GM23338 (cell line): ENCODE data around the gene ITPR2. TPM values are rescaled to one million over a fixed set of nuclear protein-coding genes. Genes with fewer than 3 reads are reported as not detected.

Experiments used
- ATAC-seq: fragments of 200-7000 bp; cut with Tn5 transposase; 3 replicates; pipeline ENCODE4 v1.9.1; 2020
- DNase-seq: peaks from one replicate; pipeline ENCODE4 v3.0.0-alpha.2; 2015; ENCODE audit warnings: low spot score
- H2AFZ ChIP-seq: fragments of 200-600 bp; sonication (generic); 2 replicates; pipeline ENCODE4 v1.8.0; 2016; ENCODE audit warnings: antibody characterized with exemption, mild to moderate bottlenecking, moderate library complexity
- H3F3A ChIP-seq: fragments of 200-600 bp; sonication (generic); replicated peaks from 2 replicates; pipeline ENCODE4 v1.8.0; 2017; ENCODE audit warnings: antibody characterized with exemption, mixed run types, low read depth
- H3K27ac ChIP-seq: fragments of 200-600 bp; sonication (generic); 2 replicates; pipeline ENCODE4 v1.6.1; 2016; ENCODE audit warnings: low read depth
- H3K27me3 ChIP-seq: fragments of 200-600 bp; sonication (generic); 2 replicates; pipeline ENCODE4 v1.8.0; 2016; ENCODE audit warnings: mild to moderate bottlenecking, mixed run types, moderate library complexity; ENCODE audit not compliant: insufficient read depth
- H3K36me3 ChIP-seq: fragments of 200-600 bp; sonication (generic); 2 replicates; pipeline ENCODE4 v1.8.0; 2016; ENCODE audit warnings: mild to moderate bottlenecking; ENCODE audit not compliant: insufficient read depth
- H3K4me1 ChIP-seq: fragments of 200-600 bp; sonication (generic); 2 replicates; pipeline ENCODE4 v1.8.0; 2016; ENCODE audit warnings: mild to moderate bottlenecking, moderate library complexity; ENCODE audit not compliant: insufficient read depth
- H3K4me2 ChIP-seq: fragments of 200-600 bp; sonication (generic); 2 replicates; pipeline ENCODE4 v1.7.1; 2017; ENCODE audit warnings: mixed run types
- H3K4me3 ChIP-seq: fragments of 200-600 bp; sonication (generic); 2 replicates; pipeline ENCODE4 v1.6.1; 2016; ENCODE audit warnings: mixed run types
- H3K79me2 ChIP-seq: fragments of 200-600 bp; sonication (generic); replicated peaks from 2 replicates; pipeline ENCODE4 v1.8.0; 2017; ENCODE audit warnings: mild to moderate bottlenecking; ENCODE audit not compliant: insufficient read depth
- H3K9me2 ChIP-seq: fragments of 200-600 bp; sonication (generic); 2 replicates; pipeline ENCODE4 v1.8.0; 2017; ENCODE audit not compliant: insufficient read depth
- H4K20me1 ChIP-seq: fragments of 200-600 bp; sonication (generic); replicated peaks from 2 replicates; pipeline ENCODE4 v1.8.0; 2017; ENCODE audit warnings: mild to moderate bottlenecking; ENCODE audit not compliant: insufficient read depth
- H3K27ac Mint-ChIP-seq: 2 replicates; pipeline ENCODE4 v1.8.0; 2020; ENCODE audit warnings: inconsistent platforms, mild to moderate bottlenecking, moderate library complexity, mixed read lengths
- H3K27me3 Mint-ChIP-seq: 3 replicates; pipeline ENCODE4 v1.8.0; 2022; ENCODE audit warnings: low read depth, mild to moderate bottlenecking, moderate library complexity, mixed read lengths, inconsistent platforms; ENCODE audit not compliant: insufficient read depth, poor library complexity
- H3K36me3 Mint-ChIP-seq: 3 replicates; pipeline ENCODE4 v1.8.0; 2021; ENCODE audit warnings: low read depth, mild to moderate bottlenecking, inconsistent platforms, moderate library complexity, mixed read lengths
- H3K4me1 Mint-ChIP-seq: 3 replicates; pipeline ENCODE4 v1.8.0; 2020; ENCODE audit warnings: mild to moderate bottlenecking, inconsistent platforms, mixed read lengths
- H3K4me3 Mint-ChIP-seq: 3 replicates; pipeline ENCODE4 v1.8.0; 2021; ENCODE audit warnings: moderate library complexity, mild to moderate bottlenecking, inconsistent platforms, mixed read lengths
- H3K9me3 Mint-ChIP-seq: 3 replicates; pipeline ENCODE4 v1.8.0; 2020; ENCODE audit warnings: moderate library complexity, mild to moderate bottlenecking, inconsistent platforms, mixed read lengths
- CREB1 ChIP-seq: fragments of 250-450 bp; sonication (Bioruptor Pico); IDR thresholded peaks from 2 replicates; pipeline ENCODE4 v1.5.0; 2020; ENCODE audit warnings: low read depth, mild to moderate bottlenecking, moderate library complexity
- EZH2 ChIP-seq: fragments of 200-600 bp; sonication (generic); IDR thresholded peaks from one replicate; pipeline ENCODE4 v1.8.0; 2017; ENCODE audit warnings: antibody characterized with exemption, mild to moderate bottlenecking, low read depth; ENCODE audit not compliant: unreplicated experiment
- EZH2phosphoT487 ChIP-seq: fragments of 200-600 bp; sonication (generic); IDR thresholded peaks from one replicate; pipeline ENCODE4 v1.8.1; 2018; ENCODE audit warnings: antibody characterized with exemption; ENCODE audit not compliant: unreplicated experiment
- NANOG ChIP-seq: IDR thresholded peaks from 2 replicates; pipeline ENCODE4 v1.6.1; 2016; ENCODE audit warnings: antibody characterized with exemption, borderline replicate concordance
- POLR2AphosphoS5 ChIP-seq: IDR thresholded peaks from 2 replicates; pipeline ENCODE4 v1.6.1; 2016; ENCODE audit warnings: antibody characterized with exemption, low read depth
- STAT1 ChIP-seq: IDR thresholded peaks from one replicate; pipeline ENCODE4 v1.6.1; 2016; ENCODE audit warnings: antibody characterized with exemption; ENCODE audit not compliant: unreplicated experiment
- ZNF114 ChIP-seq: fragments of 250-450 bp; sonication (Bioruptor Pico); IDR thresholded peaks from 2 replicates; pipeline ENCODE4 v1.5.0; 2020; ENCODE audit warnings: mild to moderate bottlenecking, moderate library complexity
- ZNF331 ChIP-seq: fragments of 250-450 bp; sonication (Bioruptor Pico); IDR thresholded peaks from 2 replicates; pipeline ENCODE4 v1.5.0; 2020; ENCODE audit warnings: low read depth, mild to moderate bottlenecking, moderate library complexity
- polyA plus RNA-seq: library from polyadenylated mRNA; unstranded; fragments of >200 nt; fragmentation: Nextera tagmentation; extraction: Ambion mirVana; gene quantifications from 2 replicates; pipeline ENCODE4 v1.2.1, GENCODE V29; 2016
- total RNA-seq: library from RNA; depleted of rRNA; stranded (reverse); fragments of >200 nt; shearing (Covaris generic); gene quantifications from 2 replicates; pipeline ENCODE4 v1.2.3, GENCODE V29; 2014
- TF ChIP-seq, protein P1 (sequence below): IDR thresholded peaks from 2 replicates; pipeline ENCODE4 v1.6.1; 2016; ENCODE audit warnings: antibody characterized with exemption
- TF ChIP-seq, protein P2 (sequence below), 2 experiments: fragments of 200-600 bp in 1 of 2; sonication (generic) in 1 of 2; conservative IDR thresholded peaks; 2 replicates each; pipeline versions ENCODE4 v1.5.1 to v1.6.1; 2016 to 2017; ENCODE audit warnings: antibody characterized with exemption in 2 of 2, low read depth in 2 of 2, mild to moderate bottlenecking in 2 of 2, moderate library complexity in 1 of 2
- TF ChIP-seq, protein P3 (sequence below): fragments of 250-450 bp; sonication (Bioruptor Pico); IDR thresholded peaks from 2 replicates; pipeline ENCODE4 v1.5.0; 2020; ENCODE audit warnings: mild to moderate bottlenecking, moderate library complexity

ITPR2 gene
- total and polyA plus RNA-seq, 2 experiments from 2014 or later, result 44.5 to 65.2 TPM

DNA sequence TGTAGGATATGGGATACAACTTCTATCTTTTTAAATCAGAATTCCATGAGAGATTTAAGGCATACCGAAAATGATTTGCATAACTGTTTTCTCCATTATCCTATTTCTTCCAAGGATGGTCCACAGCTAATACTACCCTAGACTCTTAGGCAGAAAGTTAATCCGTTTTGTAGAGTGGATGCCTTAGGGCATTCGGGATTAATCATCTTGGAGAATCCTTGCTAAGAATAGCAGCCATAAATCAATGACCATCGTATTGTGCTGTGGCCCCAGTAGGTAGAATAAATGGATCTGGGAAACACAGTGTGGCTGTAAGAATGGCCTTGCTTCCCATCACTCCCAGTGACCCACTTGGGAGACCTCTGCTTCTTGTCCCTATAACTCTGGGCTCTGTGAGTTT, 538.0 kb downstream of the ITPR2 start (continued):
- TF ChIP-seq NANOG (no peak), EZH2phosphoT487 (no peak), ZNF331 (CRISPR knock-in tag) (no peak), CREB1 (CRISPR knock-in tag) (no peak)
- TF ChIP-seq, protein P1, sequence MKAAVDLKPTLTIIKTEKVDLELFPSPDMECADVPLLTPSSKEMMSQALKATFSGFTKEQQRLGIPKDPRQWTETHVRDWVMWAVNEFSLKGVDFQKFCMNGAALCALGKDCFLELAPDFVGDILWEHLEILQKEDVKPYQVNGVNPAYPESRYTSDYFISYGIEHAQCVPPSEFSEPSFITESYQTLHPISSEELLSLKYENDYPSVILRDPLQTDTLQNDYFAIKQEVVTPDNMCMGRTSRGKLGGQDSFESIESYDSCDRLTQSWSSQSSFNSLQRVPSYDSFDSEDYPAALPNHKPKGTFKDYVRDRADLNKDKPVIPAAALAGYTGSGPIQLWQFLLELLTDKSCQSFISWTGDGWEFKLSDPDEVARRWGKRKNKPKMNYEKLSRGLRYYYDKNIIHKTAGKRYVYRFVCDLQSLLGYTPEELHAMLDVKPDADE, result no peak
- TF ChIP-seq, protein P2, sequence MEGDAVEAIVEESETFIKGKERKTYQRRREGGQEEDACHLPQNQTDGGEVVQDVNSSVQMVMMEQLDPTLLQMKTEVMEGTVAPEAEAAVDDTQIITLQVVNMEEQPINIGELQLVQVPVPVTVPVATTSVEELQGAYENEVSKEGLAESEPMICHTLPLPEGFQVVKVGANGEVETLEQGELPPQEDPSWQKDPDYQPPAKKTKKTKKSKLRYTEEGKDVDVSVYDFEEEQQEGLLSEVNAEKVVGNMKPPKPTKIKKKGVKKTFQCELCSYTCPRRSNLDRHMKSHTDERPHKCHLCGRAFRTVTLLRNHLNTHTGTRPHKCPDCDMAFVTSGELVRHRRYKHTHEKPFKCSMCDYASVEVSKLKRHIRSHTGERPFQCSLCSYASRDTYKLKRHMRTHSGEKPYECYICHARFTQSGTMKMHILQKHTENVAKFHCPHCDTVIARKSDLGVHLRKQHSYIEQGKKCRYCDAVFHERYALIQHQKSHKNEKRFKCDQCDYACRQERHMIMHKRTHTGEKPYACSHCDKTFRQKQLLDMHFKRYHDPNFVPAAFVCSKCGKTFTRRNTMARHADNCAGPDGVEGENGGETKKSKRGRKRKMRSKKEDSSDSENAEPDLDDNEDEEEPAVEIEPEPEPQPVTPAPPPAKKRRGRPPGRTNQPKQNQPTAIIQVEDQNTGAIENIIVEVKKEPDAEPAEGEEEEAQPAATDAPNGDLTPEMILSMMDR (conservative IDR thresholded peaks at IDR 0.05; ENCODE audit: low read depth in 2 of 2), result no peak

- no peaks in the 10 kb centered on the region for H4K20me1 ChIP-seq
- no peaks in the 10 kb centered on the region for H3K4me1 Mint-ChIP-seq
- no peaks in the 10 kb centered on the region for H3K4me1 ChIP-seq
- no peaks in the 10 kb centered on the region for H3K27me3 Mint-ChIP-seq
- no peak overlapping the region for H3K27ac ChIP-seq
- H3F3A ChIP-seq, result no peaks in the 10 kb centered on the region
- H2AFZ ChIP-seq, result no peak overlapping the region
- 0 out of 2 replicates have a peak, but pooled peaks cover 7% of the 10 kb centered on the region for H3K9me2 ChIP-seq
- no peaks in the 10 kb centered on the region for H3K27me3 ChIP-seq
- no peaks in the 10 kb centered on the region for H3K9me3 Mint-ChIP-seq
- H3K4me3 Mint-ChIP-seq, result no peak overlapping the region
- ATAC-seq (no peak), DNase-seq (no peak)
- no peaks in the 10 kb centered on the region for H3K79me2 ChIP-seq
- no peaks in the 10 kb centered on the region for H3K36me3 ChIP-seq
- H3K36me3 Mint-ChIP-seq, result no peaks in the 10 kb centered on the region
- no peak overlapping the region for H3K4me3 ChIP-seq
- H3K27ac Mint-ChIP-seq, result no peak overlapping the region
- H3K4me2 ChIP-seq, result no peak overlapping the region
- TF ChIP-seq POLR2AphosphoS5, result no peak
- no peak for TF ChIP-seq NANOG
- no peak for TF ChIP-seq CREB1 (CRISPR knock-in tag)
- no peak for TF ChIP-seq STAT1
- TF ChIP-seq EZH2phosphoT487, result no peak
- TF ChIP-seq, protein P3, sequence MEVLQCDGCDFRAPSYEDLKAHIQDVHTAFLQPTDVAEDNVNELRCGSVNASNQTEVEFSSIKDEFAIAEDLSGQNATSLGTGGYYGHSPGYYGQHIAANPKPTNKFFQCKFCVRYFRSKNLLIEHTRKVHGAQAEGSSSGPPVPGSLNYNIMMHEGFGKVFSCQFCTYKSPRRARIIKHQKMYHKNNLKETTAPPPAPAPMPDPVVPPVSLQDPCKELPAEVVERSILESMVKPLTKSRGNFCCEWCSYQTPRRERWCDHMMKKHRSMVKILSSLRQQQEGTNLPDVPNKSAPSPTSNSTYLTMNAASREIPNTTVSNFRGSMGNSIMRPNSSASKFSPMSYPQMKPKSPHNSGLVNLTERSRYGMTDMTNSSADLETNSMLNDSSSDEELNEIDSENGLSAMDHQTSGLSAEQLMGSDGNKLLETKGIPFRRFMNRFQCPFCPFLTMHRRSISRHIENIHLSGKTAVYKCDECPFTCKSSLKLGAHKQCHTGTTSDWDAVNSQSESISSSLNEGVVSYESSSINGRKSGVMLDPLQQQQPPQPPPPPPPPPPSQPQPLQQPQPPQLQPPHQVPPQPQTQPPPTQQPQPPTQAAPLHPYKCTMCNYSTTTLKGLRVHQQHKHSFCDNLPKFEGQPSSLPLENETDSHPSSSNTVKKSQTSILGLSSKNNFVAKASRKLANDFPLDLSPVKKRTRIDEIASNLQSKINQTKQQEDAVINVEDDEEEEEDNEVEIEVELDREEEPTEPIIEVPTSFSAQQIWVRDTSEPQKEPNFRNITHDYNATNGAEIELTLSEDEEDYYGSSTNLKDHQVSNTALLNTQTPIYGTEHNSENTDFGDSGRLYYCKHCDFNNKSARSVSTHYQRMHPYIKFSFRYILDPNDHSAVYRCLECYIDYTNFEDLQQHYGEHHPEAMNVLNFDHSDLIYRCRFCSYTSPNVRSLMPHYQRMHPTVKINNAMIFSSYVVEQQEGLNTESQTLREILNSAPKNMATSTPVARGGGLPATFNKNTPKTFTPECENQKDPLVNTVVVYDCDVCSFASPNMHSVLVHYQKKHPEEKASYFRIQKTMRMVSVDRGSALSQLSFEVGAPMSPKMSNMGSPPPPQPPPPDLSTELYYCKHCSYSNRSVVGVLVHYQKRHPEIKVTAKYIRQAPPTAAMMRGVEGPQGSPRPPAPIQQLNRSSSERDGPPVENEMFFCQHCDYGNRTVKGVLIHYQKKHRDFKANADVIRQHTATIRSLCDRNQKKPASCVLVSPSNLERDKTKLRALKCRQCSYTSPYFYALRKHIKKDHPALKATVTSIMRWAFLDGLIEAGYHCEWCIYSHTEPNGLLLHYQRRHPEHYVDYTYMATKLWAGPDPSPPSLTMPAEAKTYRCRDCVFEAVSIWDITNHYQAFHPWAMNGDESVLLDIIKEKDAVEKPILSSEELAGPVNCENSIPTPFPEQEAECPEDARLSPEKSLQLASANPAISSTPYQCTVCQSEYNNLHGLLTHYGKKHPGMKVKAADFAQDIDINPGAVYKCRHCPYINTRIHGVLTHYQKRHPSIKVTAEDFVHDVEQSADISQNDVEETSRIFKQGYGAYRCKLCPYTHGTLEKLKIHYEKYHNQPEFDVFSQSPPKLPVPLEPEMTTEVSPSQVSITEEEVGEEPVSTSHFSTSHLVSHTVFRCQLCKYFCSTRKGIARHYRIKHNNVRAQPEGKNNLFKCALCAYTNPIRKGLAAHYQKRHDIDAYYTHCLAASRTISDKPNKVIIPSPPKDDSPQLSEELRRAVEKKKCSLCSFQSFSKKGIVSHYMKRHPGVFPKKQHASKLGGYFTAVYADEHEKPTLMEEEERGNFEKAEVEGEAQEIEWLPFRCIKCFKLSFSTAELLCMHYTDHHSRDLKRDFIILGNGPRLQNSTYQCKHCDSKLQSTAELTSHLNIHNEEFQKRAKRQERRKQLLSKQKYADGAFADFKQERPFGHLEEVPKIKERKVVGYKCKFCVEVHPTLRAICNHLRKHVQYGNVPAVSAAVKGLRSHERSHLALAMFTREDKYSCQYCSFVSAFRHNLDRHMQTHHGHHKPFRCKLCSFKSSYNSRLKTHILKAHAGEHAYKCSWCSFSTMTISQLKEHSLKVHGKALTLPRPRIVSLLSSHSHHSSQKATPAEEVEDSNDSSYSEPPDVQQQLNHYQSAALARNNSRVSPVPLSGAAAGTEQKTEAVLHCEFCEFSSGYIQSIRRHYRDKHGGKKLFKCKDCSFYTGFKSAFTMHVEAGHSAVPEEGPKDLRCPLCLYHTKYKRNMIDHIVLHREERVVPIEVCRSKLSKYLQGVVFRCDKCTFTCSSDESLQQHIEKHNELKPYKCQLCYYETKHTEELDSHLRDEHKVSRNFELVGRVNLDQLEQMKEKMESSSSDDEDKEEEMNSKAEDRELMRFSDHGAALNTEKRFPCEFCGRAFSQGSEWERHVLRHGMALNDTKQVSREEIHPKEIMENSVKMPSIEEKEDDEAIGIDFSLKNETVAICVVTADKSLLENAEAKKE, result no peak
- TF ChIP-seq, protein P1, result no peak
- TF ChIP-seq, protein P2 (conservative IDR thresholded peaks at IDR 0.05; ENCODE audit: low read depth in 2 of 2), result no peak
- no peak for TF ChIP-seq ZNF114 (CRISPR knock-in tag)
- TF ChIP-seq EZH2, result no peak
- no peak for TF ChIP-seq ZNF331 (CRISPR knock-in tag)
Measured at GRCh38 chr12:26293612-26294011, 539.4 kb downstream of the ITPR2 start.
